Gastroesophageal sphincter (tissue), 4 donors: Measurements from ENCODE around the gene GP2. TPM values are rescaled to one million over a fixed set of nuclear protein-coding genes. Genes with fewer than 3 reads are reported as not detected.

Source experiments
- ATAC-seq: fragments of 150-250 bp; one replicate; pipeline ENCODE4 v1.9.1; 2016; ENCODE audit warnings: mild to moderate bottlenecking, moderate library complexity
- H3K27ac ChIP-seq, 4 donors: fragments of 200-600 bp; sonication (generic) in 3 of 4; 1 replicate in 3 of 4; 2 replicates in 1 of 4; pipeline ENCODE4 v1.5.1; 2016 to 2019
- H3K27me3 ChIP-seq: fragments of 200-600 bp; sonication (generic); one replicate; pipeline ENCODE4 v1.5.1; 2019
- H3K36me3 ChIP-seq, 2 donors: fragments of 200-600 bp; sonication (generic); one replicate each; pipeline ENCODE4 v1.5.1; 2019; ENCODE audit warnings: control low read depth in 1 of 2
- H3K4me1 ChIP-seq, 3 donors: fragments of 200-600 bp; sonication (generic); 1 replicate in 2 of 3; 2 replicates in 1 of 3; pipeline ENCODE4 v1.5.1; 2016 to 2019; ENCODE audit warnings: control low read depth in 2 of 3
- H3K4me3 ChIP-seq, 2 donors: fragments of 200-600 bp; sonication (generic); one replicate each; pipeline ENCODE4 v1.5.1; 2019; ENCODE audit warnings: mild to moderate bottlenecking in 1 of 2, moderate library complexity in 1 of 2
- H3K9me3 ChIP-seq, 3 donors: fragments of 200-600 bp; sonication (generic); one replicate each; pipeline ENCODE4 v1.5.1; 2017 to 2019; ENCODE audit warnings: control low read depth in 2 of 3
- CTCF ChIP-seq, 4 experiments: fragments of 200-600 bp in 2 of 4; fragments of 450-650 bp in 2 of 4; sonication (generic) in 1 of 4; IDR thresholded peaks; one replicate each; pipeline ENCODE4 v1.5.1; 2017 to 2019; ENCODE audit warnings: antibody characterized with exemption in 4 of 4, mild to moderate bottlenecking in 2 of 4, moderate library complexity in 2 of 4
- EP300 ChIP-seq: sonication (generic); formaldehyde crosslinking; IDR thresholded peaks from one replicate; pipeline ENCODE4 v1.6.1; 2017; ENCODE audit warnings: antibody characterized with exemption, mild to moderate bottlenecking
- POLR2A ChIP-seq, 2 donors: fragments of 450-650 bp; IDR thresholded peaks; one replicate each; pipeline ENCODE4 v1.6.1; 2017; ENCODE audit warnings: antibody characterized with exemption in 2 of 2, mild to moderate bottlenecking in 2 of 2, moderate library complexity in 1 of 2
- POLR2AphosphoS5 ChIP-seq: sonication (generic); formaldehyde crosslinking; IDR thresholded peaks from one replicate; pipeline ENCODE4 v1.6.1; 2017; ENCODE audit warnings: antibody characterized with exemption
- WGBS, 2 donors: methylation state at CpG; one replicate each; pipeline ENCODE4 v1.1.5; 2018; ENCODE audit warnings: low coverage in 1 of 2; 5-methylcytosine and 5-hydroxymethylcytosine counted together
- total RNA-seq, 4 donors: library from RNA; depleted of rRNA; stranded (reverse); fragments of >200 nt; gene quantifications; one replicate each; pipeline ENCODE4 v1.1.0, GENCODE V29; 2016

Gene GP2
- total RNA-seq, 4 donors from 2014 or later, result 0.10 TPM; not detected in 3

- WGBS, 2 donors, result 86% methylated on average over 1 of the region's 1 CpG; no CpG with 5 or more reads in 1 of the 2 donors
- Histone ChIP-seq H3K4me3 (no peak overlapping the region), H3K27ac (no peak overlapping the region), H3K9me3 (no peaks in the 10 kb centered on the region), H3K36me3 (no peaks in the 10 kb centered on the region), H3K4me1 (no peaks in the 10 kb centered on the region), H3K27me3 (peaks cover 19% of the 10 kb centered on the region)
- no peak for TF ChIP-seq CTCF (IDR thresholded peaks at IDR 0.05)
- TF ChIP-seq POLR2AphosphoS5, result no peak
- no peak for TF ChIP-seq EP300
- TF ChIP-seq POLR2A (IDR thresholded peaks at IDR 0.05), result no peak
- no peak for ATAC-seq
These were observed 7.1 kb upstream of the GP2 start for GRCh38 chr16:20334396-20334795.

- no peaks in the 10 kb centered on the region for H3K4me1 ChIP-seq
- H3K36me3 ChIP-seq, result no peaks in the 10 kb centered on the region
- H3K4me3 ChIP-seq, result no peak overlapping the region
- H3K27ac ChIP-seq, result no peak overlapping the region
- H3K9me3 ChIP-seq, result no peaks in the 10 kb centered on the region
- TF ChIP-seq POLR2A (IDR thresholded peaks at IDR 0.05), result no peak
- TF ChIP-seq CTCF (IDR thresholded peaks at IDR 0.05), result no peak
- TF ChIP-seq EP300, result no peak
- TF ChIP-seq POLR2AphosphoS5, result no peak
- WGBS, 2 donors, result 29 to 43% methylated on average over 2 to 5 of the region's 5 CpGs
- H3K27me3 ChIP-seq, result peaks cover 15% of the 10 kb centered on the region
- ATAC-seq, result no peak
These were observed 5.8 kb upstream of the GP2 start for GRCh38 chr16:20333120-20333519.

- WGBS, 2 donors, result 76 to 96% methylated on average over 3 to 5 of the region's 8 CpGs
- H3K27ac ChIP-seq, result no peak overlapping the region
- H3K9me3 ChIP-seq, result no peaks in the 10 kb centered on the region
- no peak for TF ChIP-seq POLR2AphosphoS5
- no peak for TF ChIP-seq EP300
- TF ChIP-seq POLR2A (IDR thresholded peaks at IDR 0.05), result no peak
- no peak for TF ChIP-seq CTCF (IDR thresholded peaks at IDR 0.05)
- no peaks in the 10 kb centered on the region for H3K36me3 ChIP-seq
- ATAC-seq, result no peak
- H3K27me3 ChIP-seq, result peaks cover 10% of the 10 kb centered on the region
- no peak overlapping the region for H3K4me3 ChIP-seq
- no peaks in the 10 kb centered on the region for H3K4me1 ChIP-seq
These were observed 5.1 kb upstream of the GP2 start for GRCh38 chr16:20332411-20332810.

GRCh38 chr16:20331635-20332034, 4.3 kb upstream of the GP2 start:
- no peak for TF ChIP-seq POLR2AphosphoS5
- no peak for TF ChIP-seq POLR2A (IDR thresholded peaks at IDR 0.05)
- TF ChIP-seq CTCF (IDR thresholded peaks at IDR 0.05), result no peak
- no peak for TF ChIP-seq EP300
- Histone ChIP-seq H3K4me3 (no peak overlapping the region), H3K27me3 (peaks cover 3% of the 10 kb centered on the region), H3K27ac (no peak overlapping the region), H3K4me1 (no peaks in the 10 kb centered on the region), H3K36me3 (no peaks in the 10 kb centered on the region), H3K9me3 (no peaks in the 10 kb centered on the region)
- no peak for ATAC-seq
- WGBS, 2 donors, result no CpG with 5 or more reads among the region's 5 CpGs

GRCh38 chr16:20329392-20330138, 2.3 kb upstream of the GP2 start:
- peaks cover 3% of the 10 kb centered on the region for H3K27me3 ChIP-seq
- H3K36me3 ChIP-seq, result no peaks in the 10 kb centered on the region
- TF ChIP-seq EP300 (no peak), POLR2A (IDR thresholded peaks at IDR 0.05) (no peak), CTCF (IDR thresholded peaks at IDR 0.05) (no peak), POLR2AphosphoS5 (no peak)
- H3K27ac ChIP-seq, result no peak overlapping the region
- H3K9me3 ChIP-seq, result no peaks in the 10 kb centered on the region
- H3K4me3 ChIP-seq, result no peak overlapping the region
- WGBS, 2 donors, result 73 to 78% methylated on average over 5 of the region's 5 CpGs
- no peak for ATAC-seq
- no peaks in the 10 kb centered on the region for H3K4me1 ChIP-seq
